HG03469 (cell line): ENCODE measurements around the gene ADAMTS13.

ENCODE experiments used
- ATAC-seq: cut with Tn5 transposase; IDR thresholded peaks from one replicate; pipeline ENCODE4 v1.9.1; 2021; ENCODE audit warnings: mild to moderate bottlenecking, moderate library complexity, moderate number of reproducible peaks; ENCODE audit not compliant: unreplicated experiment

The ADAMTS13 gene

GRCh38 chr9:133452562-133452961, 30.4 kb downstream of the ADAMTS13 start:
- ATAC-seq: no peak

GRCh38 chr9:133453651-133454050, 31.5 kb downstream of the ADAMTS13 start:
- ATAC-seq: no peak

GRCh38 chr9:133454325-133454724, 32.2 kb downstream of the ADAMTS13 start:
- ATAC-seq: no peak

- ATAC-seq: no peak
These were observed 32.9 kb downstream of the ADAMTS13 start for GRCh38 chr9:133454943-133455673.

GRCh38 chr9:133455936-133456335, 33.8 kb downstream of the ADAMTS13 start:
- ATAC-seq: no peak

GRCh38 chr9:133456409-133456808, 34.2 kb downstream of the ADAMTS13 start:
- no peak for ATAC-seq

- ATAC-seq: no peak
These were observed 35.1 kb downstream of the ADAMTS13 start for GRCh38 chr9:133457233-133457632.

GRCh38 chr9:133457748-133458147, 35.6 kb downstream of the ADAMTS13 start:
- ATAC-seq: no peak

- no peak for ATAC-seq
These were observed 36.6 kb downstream of the ADAMTS13 start for GRCh38 chr9:133458643-133459312.

- peak; percentile 40 for ATAC-seq
These were observed 37.6 kb downstream of the ADAMTS13 start, which contains the start of gene CACFD1 for GRCh38 chr9:133459476-133460404. CACFD1 (plus strand) TSS chr9:133459978; CDS start chr9:133460067, 89 bp downstream.

GRCh38 chr9:133460405-133461175, 38.4 kb downstream of the ADAMTS13 start:
- ATAC-seq: peak; percentile 10

- ATAC-seq: no peak
These were observed 39.8 kb downstream of the ADAMTS13 start for GRCh38 chr9:133461975-133462374.

- ATAC-seq: no peak
These were observed 41.2 kb downstream of the ADAMTS13 start for GRCh38 chr9:133463234-133463863.

GRCh38 chr9:133463864-133464615, 41.9 kb downstream of the ADAMTS13 start:
- no peak for ATAC-seq

- no peak for ATAC-seq
These were observed 42.5 kb downstream of the ADAMTS13 start for GRCh38 chr9:133464638-133465037.

GRCh38 chr9:133465984-133466383, 43.8 kb downstream of the ADAMTS13 start:
- ATAC-seq: no peak

GRCh38 chr9:133467101-133467500, 44.9 kb downstream of the ADAMTS13 start:
- no peak for ATAC-seq

GRCh38 chr9:133468374-133468773, 46.2 kb downstream of the ADAMTS13 start:
- no peak for ATAC-seq

GRCh38 chr9:133468777-133469421, 46.7 kb downstream of the ADAMTS13 start:
- ATAC-seq: no peak
